WERI-Rb-1 (cell line): ENCODE results near the gene CFAP20DC.

Source experiments
- DNase-seq: peaks from one replicate; pipeline ENCODE4 v3.0.0-alpha.2; 2020
- H3K27ac ChIP-seq: fragments of 250-450 bp; sonication (Bioruptor Pico); 2 replicates; pipeline ENCODE4 v1.5.1; 2020; ENCODE audit warnings: mild to moderate bottlenecking, moderate library complexity
- H3K27me3 ChIP-seq: fragments of 250-450 bp; sonication (Bioruptor Pico); 2 replicates; pipeline ENCODE4 v1.5.1; 2021; ENCODE audit warnings: mild to moderate bottlenecking, low read depth, moderate library complexity; ENCODE audit not compliant: insufficient read depth, severe bottlenecking
- H3K36me3 ChIP-seq: fragments of 250-450 bp; sonication (Bioruptor Pico); 2 replicates; pipeline ENCODE4 v1.5.1; 2020; ENCODE audit warnings: mild to moderate bottlenecking, moderate library complexity
- H3K4me3 ChIP-seq: 2 replicates; pipeline ENCODE4 v1.5.1; 2011; ENCODE audit warnings: low read depth, mild to moderate bottlenecking, control low read depth, low read length
- H3K9me3 ChIP-seq: fragments of 250-450 bp; sonication (Bioruptor Pico); 2 replicates; pipeline ENCODE4 v1.5.1; 2021; ENCODE audit warnings: mild to moderate bottlenecking, moderate library complexity; ENCODE audit not compliant: severe bottlenecking
- TF ChIP-seq, protein P1 (sequence below): IDR thresholded peaks from 2 replicates; pipeline ENCODE4 v1.5.1; 2011; ENCODE audit warnings: low read depth, mild to moderate bottlenecking, control low read depth, inconsistent platforms, low read length

CFAP20DC gene

DNA sequence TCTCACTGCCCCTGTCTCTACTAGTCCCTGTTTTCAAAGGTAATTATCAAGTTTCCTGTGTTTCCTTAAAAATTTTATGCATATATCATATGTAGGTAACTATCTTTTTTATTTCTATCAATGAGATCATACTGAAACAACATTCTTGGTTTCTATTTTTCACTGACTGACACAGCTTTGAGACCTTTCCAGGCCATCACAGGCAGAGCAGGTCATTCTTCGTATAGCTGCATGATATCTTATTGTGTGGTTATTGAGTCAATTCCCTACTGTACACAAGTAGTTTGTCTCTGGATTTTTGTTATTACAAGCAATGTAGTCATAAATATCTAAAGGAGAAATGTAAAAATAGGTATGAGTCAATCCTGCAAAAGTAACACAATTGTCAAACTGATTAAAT lies 169.6 kb downstream of the CFAP20DC start:
- TF ChIP-seq, protein P1, sequence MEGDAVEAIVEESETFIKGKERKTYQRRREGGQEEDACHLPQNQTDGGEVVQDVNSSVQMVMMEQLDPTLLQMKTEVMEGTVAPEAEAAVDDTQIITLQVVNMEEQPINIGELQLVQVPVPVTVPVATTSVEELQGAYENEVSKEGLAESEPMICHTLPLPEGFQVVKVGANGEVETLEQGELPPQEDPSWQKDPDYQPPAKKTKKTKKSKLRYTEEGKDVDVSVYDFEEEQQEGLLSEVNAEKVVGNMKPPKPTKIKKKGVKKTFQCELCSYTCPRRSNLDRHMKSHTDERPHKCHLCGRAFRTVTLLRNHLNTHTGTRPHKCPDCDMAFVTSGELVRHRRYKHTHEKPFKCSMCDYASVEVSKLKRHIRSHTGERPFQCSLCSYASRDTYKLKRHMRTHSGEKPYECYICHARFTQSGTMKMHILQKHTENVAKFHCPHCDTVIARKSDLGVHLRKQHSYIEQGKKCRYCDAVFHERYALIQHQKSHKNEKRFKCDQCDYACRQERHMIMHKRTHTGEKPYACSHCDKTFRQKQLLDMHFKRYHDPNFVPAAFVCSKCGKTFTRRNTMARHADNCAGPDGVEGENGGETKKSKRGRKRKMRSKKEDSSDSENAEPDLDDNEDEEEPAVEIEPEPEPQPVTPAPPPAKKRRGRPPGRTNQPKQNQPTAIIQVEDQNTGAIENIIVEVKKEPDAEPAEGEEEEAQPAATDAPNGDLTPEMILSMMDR = no peak
- Histone ChIP-seq H3K27me3 (no peaks in the 10 kb centered on the region), H3K27ac (no peak overlapping the region), H3K4me3 (no peak overlapping the region), H3K36me3 (no peaks in the 10 kb centered on the region), H3K9me3 (no peaks in the 10 kb centered on the region)
- DNase-seq = no peak

DNA sequence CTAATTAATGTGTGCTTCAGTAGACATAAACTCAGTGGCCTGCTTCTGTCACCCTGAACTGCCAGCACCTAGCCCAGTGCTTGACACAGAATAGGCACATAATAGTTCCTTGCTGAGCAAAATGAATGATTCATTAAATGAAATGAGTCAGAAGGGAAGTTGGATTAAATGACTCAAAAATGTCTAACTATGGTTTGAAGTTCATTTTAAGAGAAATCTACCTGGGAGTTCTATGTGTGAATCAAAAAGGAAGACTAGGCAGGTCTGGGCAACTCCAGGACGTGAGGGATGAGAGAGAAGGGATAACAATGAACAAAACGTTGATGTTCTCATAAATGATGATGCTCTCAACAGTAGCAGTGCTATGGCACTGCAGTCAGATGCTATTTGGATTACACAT lies 175.0 kb downstream of the CFAP20DC start:
- no peak for DNase-seq
- no peak overlapping the region for H3K27ac ChIP-seq
- no peaks in the 10 kb centered on the region for H3K36me3 ChIP-seq
- H3K27me3 ChIP-seq = no peaks in the 10 kb centered on the region
- H3K4me3 ChIP-seq = no peak overlapping the region
- no peaks in the 10 kb centered on the region for H3K9me3 ChIP-seq
- TF ChIP-seq, protein P1 = no peak

DNA sequence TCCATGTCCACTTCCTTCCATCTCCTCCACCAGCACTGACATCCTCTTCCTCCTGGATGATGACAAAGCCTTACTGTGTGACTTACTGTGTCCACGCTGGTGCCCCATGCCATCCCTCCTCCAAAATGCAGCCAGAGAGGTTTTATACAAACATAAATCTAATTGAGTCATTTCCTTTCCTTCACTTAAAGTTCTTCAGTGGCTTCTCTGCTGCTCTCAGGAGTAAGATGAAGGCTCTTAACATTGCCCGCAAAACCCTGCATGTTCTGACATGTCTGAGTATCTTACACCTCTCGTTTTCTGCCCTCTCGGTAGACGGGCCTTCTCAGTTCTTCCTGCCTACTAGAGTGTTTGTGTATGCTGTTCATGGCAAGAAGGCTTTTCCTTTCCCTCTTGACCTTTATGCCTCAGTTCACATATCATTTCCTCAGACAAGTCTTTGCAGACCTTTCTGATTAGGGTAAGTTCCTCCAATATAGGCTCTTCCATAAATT lies 175.5 kb downstream of the CFAP20DC start:
- H3K4me3 ChIP-seq = no peak overlapping the region

DNA sequence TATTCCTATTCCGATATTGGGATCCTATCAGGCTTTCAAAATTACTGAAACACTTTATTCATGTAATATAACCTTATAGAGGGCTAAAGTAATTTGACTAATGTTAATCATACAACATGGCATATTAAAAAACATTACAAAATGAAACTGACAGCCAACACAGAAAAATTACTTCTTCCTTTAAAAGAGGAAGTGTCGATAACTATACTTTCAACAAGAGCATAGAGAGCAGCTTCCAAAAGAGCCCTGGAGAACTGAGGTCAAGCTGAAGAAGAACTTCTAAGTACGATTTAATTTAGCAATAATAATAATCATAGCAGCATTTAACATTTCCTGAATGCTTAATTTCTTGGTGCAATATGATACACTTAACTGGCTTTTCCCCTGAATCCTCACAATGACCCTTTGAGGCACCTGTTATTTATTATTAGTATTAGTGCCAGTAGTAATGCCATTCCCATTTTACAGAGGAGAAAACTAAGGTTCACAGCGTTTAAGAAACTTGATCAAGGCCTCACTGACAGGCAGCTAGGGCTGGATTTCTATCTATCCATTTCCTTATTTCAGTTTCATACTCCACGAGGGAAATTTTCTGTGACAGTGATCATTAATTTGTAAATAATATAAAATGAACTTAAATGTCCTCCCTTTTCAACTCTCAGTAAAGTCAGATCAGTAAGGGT lies 181.6 kb downstream of the CFAP20DC start:
- no peak overlapping the region for H3K27ac ChIP-seq
- H3K4me3 ChIP-seq = no peak overlapping the region
- no peak for DNase-seq
- H3K9me3 ChIP-seq = no peaks in the 10 kb centered on the region
- H3K36me3 ChIP-seq = no peaks in the 10 kb centered on the region
- TF ChIP-seq, protein P1 = no peak
- H3K27me3 ChIP-seq = no peaks in the 10 kb centered on the region

More for the DNA sequence above, 175.5 kb downstream of the CFAP20DC start:
- TF ChIP-seq, protein P1 = no peak
- Histone ChIP-seq H3K36me3 (no peaks in the 10 kb centered on the region), H3K27me3 (no peaks in the 10 kb centered on the region), H3K9me3 (no peaks in the 10 kb centered on the region), H3K27ac (no peak overlapping the region)
- DNase-seq = no peak

DNA sequence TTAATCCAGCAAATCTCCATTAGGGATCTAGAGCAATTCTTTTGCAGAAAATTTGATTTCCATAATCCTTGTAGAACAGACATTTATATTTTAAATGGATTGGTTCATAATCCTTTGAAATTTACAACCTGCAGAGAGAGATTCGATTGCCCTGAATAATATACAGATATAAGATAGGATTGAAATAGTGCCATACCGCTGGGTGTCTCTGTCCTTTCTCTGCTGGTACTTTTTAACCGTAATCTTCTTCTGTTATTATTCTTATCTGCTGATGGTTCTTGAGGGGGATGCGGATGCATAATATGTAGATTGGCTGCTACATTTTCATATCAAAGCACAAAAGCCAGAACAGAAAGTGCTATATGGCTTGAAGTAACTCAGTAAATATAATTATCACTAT lies 182.2 kb downstream of the CFAP20DC start:
- Histone ChIP-seq H3K27ac (no peak overlapping the region), H3K4me3 (no peak overlapping the region), H3K27me3 (no peaks in the 10 kb centered on the region), H3K9me3 (no peaks in the 10 kb centered on the region), H3K36me3 (no peaks in the 10 kb centered on the region)
- TF ChIP-seq, protein P1 = no peak
- no peak for DNase-seq

DNA sequence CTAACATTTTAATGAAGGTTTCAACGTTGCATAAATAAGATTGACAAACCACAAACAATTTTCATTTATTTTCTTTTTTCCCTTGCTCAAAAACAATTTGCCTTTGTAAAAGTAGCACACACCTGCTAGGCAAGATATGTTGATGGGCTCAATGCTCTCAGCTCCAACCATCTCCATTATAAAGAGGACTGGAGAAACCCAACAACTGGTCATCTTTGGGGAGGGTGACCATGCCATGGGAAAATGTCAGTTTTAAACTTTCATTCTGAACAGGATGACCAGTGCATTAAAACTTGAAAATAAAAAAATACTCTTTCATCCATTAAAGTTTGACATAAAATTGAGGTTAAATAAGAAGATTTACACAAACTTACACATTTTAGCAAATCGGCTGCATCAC lies 183.7 kb downstream of the CFAP20DC start:
- Histone ChIP-seq H3K4me3 (no peak overlapping the region), H3K27me3 (no peaks in the 10 kb centered on the region), H3K36me3 (no peaks in the 10 kb centered on the region), H3K9me3 (no peaks in the 10 kb centered on the region), H3K27ac (no peak overlapping the region)
- TF ChIP-seq, protein P1 = no peak
- DNase-seq = no peak
